ENCODE results near the gene GEMIN7. TPM values are rescaled to one million over a fixed set of nuclear protein-coding genes. Genes with fewer than 3 reads are reported as not detected.

GEMIN7 gene
- total RNA-seq, 1 experiment from 2014 or later, result 29.6 TPM

- no TSS peak for BruUV-seq (replicated peaks)
- Histone ChIP-seq H3K27ac (no peak overlapping the region), H3K4me2 (no peak overlapping the region), H3K79me2 (ENCODE audit: low read depth) (peaks cover 59% of the 10 kb centered on the region), H4K20me1 (ENCODE audit: insufficient read depth) (peaks cover 97% of the 10 kb centered on the region), H3K27me3 (ENCODE audit: insufficient read depth, low read depth) (no peaks in the 10 kb centered on the region), H3K36me3 (ENCODE audit: low read depth) (peaks cover 43% of the 10 kb centered on the region), H3K4me3 (no peak overlapping the region), H3K4me1 (replicated peaks; ENCODE audit: insufficient read depth) (no peaks in the 10 kb centered on the region), H2AFZ (no peak overlapping the region), H3K9me3 (ENCODE audit: insufficient read depth, low read depth) (no peaks in the 10 kb centered on the region), H3F3A (ENCODE audit: insufficient read depth, low read depth) (peaks cover 31% of the 10 kb centered on the region; the same call in 1 of the 2 replicates), H3K9me2 (ENCODE audit: insufficient read depth) (no peaks in the 10 kb centered on the region)
- POLR2A ChIA-PET (ENCODE audit: unreplicated experiment), result no interaction called here
- intact Hi-C loops (cut with micrococcal nuclease; ENCODE audit: unreplicated experiment), result loop anchor here (10.0 kb wide), 1 partner anchor 145 kb away; the partner anchor contains the start of gene APOE
- no peak for TF ChIP-seq EZH2 (IDR thresholded peaks at IDR 0.05; ENCODE audit: low read depth)
- TF ChIP-seq CTCF (conservative IDR thresholded peaks at IDR 0.05), result no peak
- CTCF ChIA-PET, result interaction anchor here (0.5 kb wide), 1 partner anchor 96 kb away, joined by 3 read pairs; no protein-coding TSS in a partner anchor
- DNase-seq, result no peak
Measured at GRCh38 chr19:45050036-45050435, 29.0 kb upstream of the GEMIN7 start.

DNA sequence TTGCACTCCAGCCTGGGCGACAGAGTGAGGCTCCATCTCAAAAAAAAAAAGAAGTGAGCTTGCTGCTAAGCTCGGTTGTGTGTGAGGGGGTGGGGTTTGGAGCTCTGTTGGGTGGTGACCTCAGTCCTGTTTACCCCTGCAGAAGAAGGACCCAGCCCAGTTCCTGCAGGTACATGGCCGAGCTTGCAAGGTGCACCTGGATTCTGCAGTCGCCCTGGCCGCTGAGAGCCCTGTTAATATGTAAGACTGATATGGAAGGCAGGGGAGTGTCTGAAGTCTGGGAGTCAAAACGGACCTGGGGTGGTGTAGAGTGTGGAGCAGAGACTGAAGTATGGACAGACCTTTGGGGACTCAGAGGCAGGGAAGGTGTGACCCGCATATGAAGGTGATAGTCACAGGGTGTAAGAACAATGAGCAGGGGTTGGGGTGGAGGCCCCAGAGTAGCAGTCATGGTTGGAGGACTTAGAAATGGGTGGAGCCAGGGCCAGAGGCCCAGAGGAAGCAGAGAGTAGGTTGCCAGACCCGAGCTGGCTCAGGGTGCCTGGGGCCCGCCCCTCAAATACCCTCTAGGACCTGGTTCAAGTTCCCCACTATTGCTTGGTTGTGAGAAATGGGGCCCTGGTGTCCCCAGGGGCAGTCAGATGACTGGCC lies 27.0 kb upstream of the GEMIN7 start:
- H2AFZ ChIP-seq, result no peak overlapping the region
- ChIA-PET POLR2A (ENCODE audit: unreplicated experiment) (no interaction called here), CTCF (no interaction called here)
- H3F3A ChIP-seq (ENCODE audit: insufficient read depth, low read depth), result peaks cover 28% of the 10 kb centered on the region; the same call in 1 of the 2 replicates
- H4K20me1 ChIP-seq (ENCODE audit: insufficient read depth), result peaks cover 80% of the 10 kb centered on the region
- intact Hi-C loops (cut with micrococcal nuclease; ENCODE audit: unreplicated experiment), result loop anchor here (10.0 kb wide), 1 partner anchor 147 kb away; the partner anchor contains the start of gene APOE
- peaks cover 31% of the 10 kb centered on the region for H3K36me3 ChIP-seq (ENCODE audit: low read depth)
- BruUV-seq (replicated peaks), result no TSS peak
- no peak for DNase-seq
- peaks cover 39% of the 10 kb centered on the region for H3K79me2 ChIP-seq (ENCODE audit: low read depth)
- no peak overlapping the region for H3K4me2 ChIP-seq
- no peaks in the 10 kb centered on the region for H3K4me1 ChIP-seq (replicated peaks; ENCODE audit: insufficient read depth)
- H3K27me3 ChIP-seq (ENCODE audit: insufficient read depth, low read depth), result no peaks in the 10 kb centered on the region
- H3K4me3 ChIP-seq, result no peak overlapping the region
- no peaks in the 10 kb centered on the region for H3K9me2 ChIP-seq (ENCODE audit: insufficient read depth)
- H3K27ac ChIP-seq, result no peak overlapping the region
- no peaks in the 10 kb centered on the region for H3K9me3 ChIP-seq (ENCODE audit: insufficient read depth, low read depth)
- TF ChIP-seq EZH2 (IDR thresholded peaks at IDR 0.05; ENCODE audit: low read depth) (no peak), CTCF (conservative IDR thresholded peaks at IDR 0.05) (no peak)

DNA sequence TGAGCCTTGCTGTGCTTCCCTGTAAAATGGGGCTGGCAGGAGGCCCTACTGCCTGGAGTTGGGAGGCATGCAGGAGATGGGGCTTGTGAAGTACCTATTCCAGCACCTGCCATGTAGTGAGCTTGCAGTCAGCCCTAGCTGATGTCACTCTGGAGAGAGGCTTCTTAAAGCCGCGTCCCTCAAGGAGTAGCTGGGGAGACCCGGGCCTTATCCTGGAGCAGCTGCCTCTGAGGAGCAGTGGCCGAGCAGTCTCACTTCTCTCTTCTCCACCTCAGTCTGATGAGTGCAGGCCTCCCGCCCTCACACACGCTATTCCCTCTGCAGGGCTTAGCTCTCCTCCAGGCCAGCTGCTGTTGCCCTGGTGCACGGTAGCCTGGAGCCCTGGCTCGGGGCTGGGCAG lies 22.2 kb upstream of the GEMIN7 start:
- no peak overlapping the region for H3K4me3 ChIP-seq
- BruUV-seq (replicated peaks), result no TSS peak
- H3K9me3 ChIP-seq (ENCODE audit: insufficient read depth, low read depth), result no peaks in the 10 kb centered on the region
- POLR2A ChIA-PET (ENCODE audit: unreplicated experiment), result no interaction called here
- CTCF ChIA-PET, result no interaction called here
- no peaks in the 10 kb centered on the region for H3K27me3 ChIP-seq (ENCODE audit: insufficient read depth, low read depth)
- no peaks in the 10 kb centered on the region for H3K9me2 ChIP-seq (ENCODE audit: insufficient read depth)
- H3K27ac ChIP-seq, result no peak overlapping the region
- intact Hi-C loops (cut with micrococcal nuclease; ENCODE audit: unreplicated experiment), result loop anchor here (5.0 to 10.0 kb wide), 2 partner anchors 152 to 275 kb away; partner anchors contain the start of gene APOE
- no peak for DNase-seq
- H2AFZ ChIP-seq, result no peak overlapping the region
- TF ChIP-seq CTCF (conservative IDR thresholded peaks at IDR 0.05), result no peak
- no peak for TF ChIP-seq EZH2 (IDR thresholded peaks at IDR 0.05; ENCODE audit: low read depth)
- peaks cover 64% of the 10 kb centered on the region for H4K20me1 ChIP-seq (ENCODE audit: insufficient read depth)
- H3K36me3 ChIP-seq (ENCODE audit: low read depth), result peaks cover 39% of the 10 kb centered on the region
- no peaks in the 10 kb centered on the region for H3K4me1 ChIP-seq (replicated peaks; ENCODE audit: insufficient read depth)
- peaks cover 33% of the 10 kb centered on the region; the same call in 1 of the 2 replicates for H3F3A ChIP-seq (ENCODE audit: insufficient read depth, low read depth)
- no peak overlapping the region for H3K4me2 ChIP-seq
- no peaks in the 10 kb centered on the region for H3K79me2 ChIP-seq (ENCODE audit: low read depth)
